Right lobe of liver (tissue), 6 donors: ENCODE measurements around the gene TRIL. TPM values are rescaled to one million over a fixed set of nuclear protein-coding genes. Genes with fewer than 3 reads are reported as not detected.

Source experiments
- ATAC-seq, 4 donors: fragments of 200-7000 bp; cut with Tn5 transposase; one replicate each; pipeline ENCODE4 v1.9.1; 2020; ENCODE audit warnings: mild to moderate bottlenecking in 4 of 4, moderate library complexity in 4 of 4
- DNase-seq, 3 donors: peaks; one replicate each; pipeline ENCODE4 v3.0.0-alpha.2; 2020
- H3K27ac ChIP-seq, 3 donors: fragments of 200-600 bp; one replicate each; pipeline ENCODE4 v1.8.0; 2022
- H3K27me3 ChIP-seq, 2 donors: fragments of 200-600 bp; one replicate each; pipeline ENCODE4 v1.8.0; 2022
- H3K36me3 ChIP-seq, 4 donors: fragments of 200-600 bp; sonication (generic) in 1 of 4; one replicate each; pipeline versions ENCODE4 v1.5.1 to v1.8.0; 2017 to 2022; ENCODE audit warnings: control low read depth in 1 of 4
- H3K4me1 ChIP-seq, 4 donors: fragments of 200-600 bp; sonication (generic) in 1 of 4; one replicate each; pipeline versions ENCODE4 v1.5.1 to v1.8.0; 2017 to 2022; ENCODE audit warnings: control low read depth in 1 of 4
- H3K4me3 ChIP-seq, 3 donors: fragments of 200-600 bp; one replicate each; pipeline ENCODE4 v1.8.0; 2022
- H3K9me3 ChIP-seq, 4 donors: fragments of 200-600 bp; sonication (generic) in 1 of 4; one replicate each; pipeline versions ENCODE4 v1.5.1 to v1.8.0; 2017 to 2022; ENCODE audit warnings: control low read depth in 1 of 4
- POLR2A ChIP-seq: fragments of 450-650 bp; IDR thresholded peaks from one replicate; pipeline ENCODE4 v1.6.1; 2017; ENCODE audit warnings: antibody characterized with exemption, mild to moderate bottlenecking
- WGBS: methylation state at CpG from one replicate; pipeline ENCODE4 v1.1.6; 2018; ENCODE audit warnings: low coverage, low lambda C conversion rate; ENCODE audit not compliant: insufficient coverage; ENCODE audit errors: missing lambda C conversion rate; 5-methylcytosine and 5-hydroxymethylcytosine counted together
- intact Hi-C, 2 donors: fragments of 100-400 bp; cut with DNase I; formaldehyde crosslinking; loops; one replicate each; pipeline versions ENCODE4 v1.11.2 to v1.14.1; 2022
- total RNA-seq, 6 experiments: library from RNA; depleted of rRNA in 2 of 6; stranded (reverse); fragments of >200 nt in 2 of 6; fragmentation: NEBNext Ultra II Directional in 3 of 6; extraction: Animal tissue kit (Norgen Biotek cat#: 25700) in 3 of 6; gene quantifications; one replicate each; pipeline versions ENCODE4 v1.1.0 to v1.2.4, GENCODE V29; 2016 to 2023
- TF ChIP-seq, protein P1 (sequence below), 4 donors: fragments of 200-600 bp in 3 of 4; fragments of 450-650 bp in 1 of 4; IDR thresholded peaks; one replicate each; pipeline versions ENCODE4 v1.5.1 to v1.8.0; 2016 to 2022; ENCODE audit warnings: antibody characterized with exemption in 4 of 4, mild to moderate bottlenecking in 2 of 4
- donor health status: DM: no; HTN: yes; CAD: no.
- donor health status: DM: no; HTN: no; CAD: no.
- donor health status: DM: no; HTN: no; CAD: no.
- donor health status: DM: no; HTN: yes; CAD: no.
- donor health status: DM: no; HTN: yes; CAD: no.

TRIL gene
- total RNA-seq, 6 experiments from 2014 or later, result 0.12 to 0.29 (median 0.21) TPM

DNA sequence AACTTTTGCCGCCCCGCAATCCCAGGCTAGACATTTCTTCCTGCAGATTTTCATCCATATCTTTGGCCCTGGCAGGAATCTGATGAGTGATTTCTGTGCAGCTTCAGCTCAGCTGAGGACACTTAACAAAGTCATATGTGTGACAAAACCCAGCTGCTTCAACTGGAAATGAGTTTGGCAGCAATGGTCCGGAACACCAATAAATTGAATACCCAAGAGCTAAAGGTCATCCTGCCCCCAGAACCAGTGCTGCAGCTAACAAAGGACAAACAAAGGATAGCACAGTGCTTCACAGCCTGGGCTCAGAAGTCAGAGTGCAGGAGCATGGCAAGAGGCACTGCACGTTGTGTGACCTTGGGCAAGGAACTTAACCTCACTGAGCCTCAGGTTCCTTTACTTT lies 40.0 kb upstream of the TRIL start:
- no peaks in the 10 kb centered on the region for H3K27me3 ChIP-seq
- intact Hi-C loops, result no loop called here
- WGBS, result 47% methylated on average over 2 of the region's 4 CpGs
- H3K4me3 ChIP-seq, result no peak overlapping the region
- DNase-seq, result no peak
- peak in 1 of 4 donors; percentile 40 for ATAC-seq
- no peaks in the 10 kb centered on the region for H3K36me3 ChIP-seq
- H3K4me1 ChIP-seq, result no peaks in the 10 kb centered on the region
- H3K9me3 ChIP-seq, result no peaks in the 10 kb centered on the region
- H3K27ac ChIP-seq, result no peak overlapping the region
- TF ChIP-seq POLR2A, result no peak
- TF ChIP-seq, protein P1, sequence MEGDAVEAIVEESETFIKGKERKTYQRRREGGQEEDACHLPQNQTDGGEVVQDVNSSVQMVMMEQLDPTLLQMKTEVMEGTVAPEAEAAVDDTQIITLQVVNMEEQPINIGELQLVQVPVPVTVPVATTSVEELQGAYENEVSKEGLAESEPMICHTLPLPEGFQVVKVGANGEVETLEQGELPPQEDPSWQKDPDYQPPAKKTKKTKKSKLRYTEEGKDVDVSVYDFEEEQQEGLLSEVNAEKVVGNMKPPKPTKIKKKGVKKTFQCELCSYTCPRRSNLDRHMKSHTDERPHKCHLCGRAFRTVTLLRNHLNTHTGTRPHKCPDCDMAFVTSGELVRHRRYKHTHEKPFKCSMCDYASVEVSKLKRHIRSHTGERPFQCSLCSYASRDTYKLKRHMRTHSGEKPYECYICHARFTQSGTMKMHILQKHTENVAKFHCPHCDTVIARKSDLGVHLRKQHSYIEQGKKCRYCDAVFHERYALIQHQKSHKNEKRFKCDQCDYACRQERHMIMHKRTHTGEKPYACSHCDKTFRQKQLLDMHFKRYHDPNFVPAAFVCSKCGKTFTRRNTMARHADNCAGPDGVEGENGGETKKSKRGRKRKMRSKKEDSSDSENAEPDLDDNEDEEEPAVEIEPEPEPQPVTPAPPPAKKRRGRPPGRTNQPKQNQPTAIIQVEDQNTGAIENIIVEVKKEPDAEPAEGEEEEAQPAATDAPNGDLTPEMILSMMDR (IDR thresholded peaks at IDR 0.05), result no peak

DNA sequence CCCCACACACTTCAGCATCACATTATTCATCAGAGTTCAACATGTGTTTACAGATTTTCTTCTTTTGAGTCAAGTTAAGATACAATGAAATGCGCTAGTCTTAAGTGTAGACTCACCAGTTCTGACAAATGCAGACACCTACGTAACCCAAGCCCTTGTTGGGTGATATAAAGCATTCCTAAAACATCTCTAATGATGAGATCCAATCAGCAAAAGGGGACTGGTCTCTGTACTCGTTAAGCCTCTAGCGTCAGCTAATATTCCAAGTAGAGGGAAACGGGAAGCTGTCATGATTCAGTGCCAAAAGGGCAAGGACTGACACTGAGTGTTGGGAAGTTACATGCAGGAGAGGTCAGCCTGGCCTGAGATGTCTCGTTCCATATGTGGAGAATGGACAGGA lies 38.7 kb upstream of the TRIL start:
- H3K27me3 ChIP-seq, result no peaks in the 10 kb centered on the region
- ATAC-seq (peak; percentile 42 to 75 (median 50)), DNase-seq (no peak)
- no peaks in the 10 kb centered on the region for H3K9me3 ChIP-seq
- H3K27ac ChIP-seq, result no peak overlapping the region
- H3K4me3 ChIP-seq, result no peak overlapping the region
- no peak for TF ChIP-seq POLR2A
- TF ChIP-seq, protein P1 (IDR thresholded peaks at IDR 0.05), result no peak
- H3K36me3 ChIP-seq, result no peaks in the 10 kb centered on the region
- intact Hi-C loops, result no loop called here
- WGBS, result 61% methylated on average over 6 of the region's 6 CpGs
- H3K4me1 ChIP-seq, result no peaks in the 10 kb centered on the region

DNA sequence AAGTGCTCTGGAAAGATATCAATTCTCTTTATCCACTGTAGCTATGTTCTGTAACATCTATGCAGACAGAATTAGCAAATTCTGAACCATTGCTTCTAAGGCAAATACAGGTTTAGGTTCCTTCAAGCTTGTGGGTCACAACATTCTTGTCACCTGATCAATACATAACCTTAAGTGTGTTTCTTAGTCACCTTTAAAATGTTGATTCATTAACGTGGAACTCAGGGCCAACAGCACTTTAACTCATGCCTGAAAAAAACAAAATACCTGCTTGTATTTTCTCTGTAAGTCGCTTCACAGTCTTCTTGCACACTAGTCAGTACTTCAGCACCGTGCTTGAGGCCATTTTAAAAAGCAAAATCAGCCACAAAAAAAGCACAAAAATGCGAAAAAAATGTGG lies 35.2 kb upstream of the TRIL start:
- 76% methylated on average over 4 of the region's 4 CpGs for WGBS
- no peaks in the 10 kb centered on the region for H3K36me3 ChIP-seq
- H3K4me3 ChIP-seq, result no peak overlapping the region
- no peak for TF ChIP-seq POLR2A
- TF ChIP-seq, protein P1 (IDR thresholded peaks at IDR 0.05), result no peak
- no peak overlapping the region for H3K27ac ChIP-seq
- ATAC-seq, result no peak
- DNase-seq, result no peak
- no peaks in the 10 kb centered on the region for H3K4me1 ChIP-seq
- H3K9me3 ChIP-seq, result no peaks in the 10 kb centered on the region
- H3K27me3 ChIP-seq, result no peaks in the 10 kb centered on the region
- intact Hi-C loops, result no loop called here

DNA sequence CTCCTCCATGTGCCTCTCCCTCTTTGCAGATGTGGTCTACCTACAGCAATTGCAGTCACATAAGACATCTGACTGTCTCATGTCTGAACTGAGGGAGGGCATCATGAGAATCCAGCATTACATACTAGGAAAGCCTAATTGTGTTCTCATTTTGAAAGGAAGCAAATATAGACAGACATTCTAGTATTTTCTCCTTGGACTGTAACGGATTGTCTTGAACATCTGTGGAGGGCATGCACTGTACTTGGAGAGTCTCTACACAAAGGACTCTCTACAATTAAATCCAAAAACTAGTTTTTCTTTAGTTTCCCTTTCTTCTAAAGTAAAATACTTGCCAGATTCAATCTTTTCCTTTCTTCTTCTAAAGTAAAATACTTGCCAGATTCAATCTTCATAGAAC lies 34.7 kb upstream of the TRIL start:
- Histone ChIP-seq H3K4me1 (no peaks in the 10 kb centered on the region), H3K27me3 (no peaks in the 10 kb centered on the region), H3K4me3 (no peak overlapping the region), H3K27ac (no peak overlapping the region), H3K36me3 (no peaks in the 10 kb centered on the region), H3K9me3 (no peaks in the 10 kb centered on the region)
- intact Hi-C loops, result no loop called here
- WGBS, result 64% methylated on average over 1 of the region's 1 CpG
- DNase-seq (no peak), ATAC-seq (no peak)
- TF ChIP-seq POLR2A, result no peak
- TF ChIP-seq, protein P1 (IDR thresholded peaks at IDR 0.05), result no peak
